Endothelial cell of umbilical vein (primary cell): ENCODE measurements around the gene CSNK1D. TPM values are rescaled to one million over a fixed set of nuclear protein-coding genes. Genes with fewer than 3 reads are reported as not detected.

ENCODE experiments used
- BruUV-seq: library from RNA; stranded (reverse); fragments of 400-500 nt; replicated peaks from 2 replicates; lab custom pipeline; 2021; lab: Mats Ljungman, UMichigan
- CTCF ChIA-PET: fragments of 300-600, 350-600 bp; sonication (Branson Sonifier 250); formaldehyde crosslinking; loops from one replicate; lab custom pipeline; 2021; ENCODE audit warnings: antibody characterized with exemption, inconsistent platforms; lab: Charles Lee
- POLR2A ChIA-PET: fragments of 300-600, 350-600 bp; sonication (Branson Sonifier 250); formaldehyde crosslinking; loops from one replicate; lab custom pipeline; 2021; ENCODE audit warnings: antibody characterized with exemption, inconsistent platforms; lab: Charles Lee
- DNase-seq: peaks from one replicate; pipeline ENCODE4 v3.0.0-alpha.2; 2011; ENCODE audit warnings: low read depth, low spot score
- FAIRE-seq: peaks from 2 replicates; lab custom pipeline; 2011; peaks lifted over from hg19 to GRCh38; lab: Jason Lieb, UNC
- H2AFZ ChIP-seq: 2 replicates; pipeline ENCODE4 v1.6.0; 2012; ENCODE audit warnings: low read depth, low read length, control low read depth, inconsistent platforms
- H3K27ac ChIP-seq: 2 replicates; pipeline ENCODE4 v1.5.1; 2011; ENCODE audit warnings: low read depth, mild to moderate bottlenecking, control low read depth, low read length, moderate library complexity; ENCODE audit not compliant: insufficient read depth
- H3K27me3 ChIP-seq, 2 experiments: 2 replicates each; pipeline versions ENCODE4 v1.6.0 to v1.6.1; 2011; ENCODE audit warnings: low read length in 2 of 2, mixed read lengths in 1 of 2; ENCODE audit not compliant: control insufficient read depth in 2 of 2, insufficient read depth in 2 of 2
- H3K36me3 ChIP-seq, 2 experiments: 2 replicates in 1 of 2; 3 replicates in 1 of 2; pipeline ENCODE4 v1.5.1; 2011; ENCODE audit warnings: low read length in 2 of 2, mild to moderate bottlenecking in 1 of 2, moderate library complexity in 1 of 2; ENCODE audit not compliant: control insufficient read depth in 2 of 2, insufficient read depth in 2 of 2; ENCODE audit errors: extremely low read depth in 1 of 2
- H3K4me1 ChIP-seq: 3 replicates; pipeline ENCODE4 v1.5.1; 2011; ENCODE audit warnings: mild to moderate bottlenecking, low read length; ENCODE audit not compliant: control insufficient read depth, insufficient read depth; ENCODE audit errors: extremely low read depth
- H3K4me2 ChIP-seq: 2 replicates; pipeline ENCODE4 v1.6.1; 2011; ENCODE audit warnings: low read length, control low read depth, mixed read lengths; ENCODE audit not compliant: insufficient read depth
- H3K4me3 ChIP-seq, 3 experiments: fragments of 200-600 bp in 1 of 3; sonication (generic), shearing (Covaris generic) in 1 of 3; replicated peaks in 1 of 3; 2 replicates each; pipeline ENCODE4 v1.5.1; 2011 to 2016; ENCODE audit warnings: control low read depth in 3 of 3, low read length in 3 of 3, mild to moderate bottlenecking in 2 of 3, inconsistent platforms in 1 of 3, low read depth in 1 of 3, moderate library complexity in 1 of 3; ENCODE audit not compliant: insufficient read depth in 1 of 3
- H3K79me2 ChIP-seq: 2 replicates; pipeline ENCODE4 v1.6.0; 2012; ENCODE audit warnings: low read length, inconsistent platforms; ENCODE audit not compliant: control insufficient read depth, insufficient read depth
- H3K9ac ChIP-seq: replicated peaks from 2 replicates; pipeline ENCODE3; 2011; ENCODE audit warnings: low read length, control low read depth; ENCODE audit not compliant: insufficient read depth; ENCODE audit errors: extremely low read depth
- H3K9me1 ChIP-seq: replicated peaks from 3 replicates; pipeline ENCODE4 v1.6.0; 2011; ENCODE audit warnings: mild to moderate bottlenecking, low read length; ENCODE audit not compliant: control insufficient read depth, insufficient read depth; ENCODE audit errors: extremely low read depth
- H3K9me3 ChIP-seq: replicated peaks from 2 replicates; pipeline ENCODE4 v1.5.1; 2012; ENCODE audit warnings: low read length, inconsistent platforms; ENCODE audit not compliant: control insufficient read depth, insufficient read depth
- H4K20me1 ChIP-seq: replicated peaks from 2 replicates; pipeline ENCODE3; 2011; ENCODE audit warnings: mild to moderate bottlenecking, low read length; ENCODE audit not compliant: control insufficient read depth, insufficient read depth; ENCODE audit errors: extremely low read depth
- CTCF ChIP-seq, 2 donors: IDR thresholded peaks; 1 replicate in 1 of 2; 2 replicates in 1 of 2; pipeline ENCODE4 v1.5.1; 2011; ENCODE audit warnings: low read length in 2 of 2, mild to moderate bottlenecking in 2 of 2, moderate library complexity in 2 of 2, control low read depth in 1 of 2, inconsistent platforms in 1 of 2, low read depth in 1 of 2; ENCODE audit not compliant: insufficient read depth in 1 of 2; ENCODE audit errors: extremely low read depth in 1 of 2
- EZH2 ChIP-seq: IDR thresholded peaks from 2 replicates; pipeline ENCODE4 v1.6.1; 2012; ENCODE audit warnings: borderline replicate concordance, low read depth, mild to moderate bottlenecking, moderate library complexity, low read length, inconsistent platforms; ENCODE audit not compliant: severe bottlenecking
- FOS ChIP-seq: IDR thresholded peaks from 2 replicates; pipeline ENCODE4 v1.6.1; 2011; ENCODE audit warnings: mild to moderate bottlenecking, low read length, moderate library complexity, borderline replicate concordance; ENCODE audit not compliant: insufficient read depth
- GATA2 ChIP-seq: IDR thresholded peaks from 2 replicates; pipeline ENCODE4 v1.7.0; 2011; ENCODE audit warnings: low read depth, mild to moderate bottlenecking, moderate library complexity, mixed read lengths, low read length; ENCODE audit not compliant: insufficient read length, insufficient read depth
- JUN ChIP-seq: IDR thresholded peaks from 2 replicates; pipeline ENCODE4 v1.6.1; 2011; ENCODE audit warnings: borderline replicate concordance, low read depth; ENCODE audit not compliant: insufficient read length, insufficient read depth
- MAX ChIP-seq: IDR thresholded peaks from 2 replicates; pipeline ENCODE4 v1.6.1; 2011; ENCODE audit not compliant: insufficient read depth, insufficient read length
- MYC ChIP-seq: IDR thresholded peaks from one replicate; pipeline ENCODE4 v1.6.1; 2011; ENCODE audit warnings: mild to moderate bottlenecking, low read depth, low read length
- POLR2A ChIP-seq: IDR thresholded peaks from 2 replicates; pipeline ENCODE4 v1.6.1; 2012; ENCODE audit warnings: low read depth, mild to moderate bottlenecking, control low read depth, low read length
- POLR2AphosphoS5 ChIP-seq: IDR thresholded peaks from 2 replicates; pipeline ENCODE4 v1.6.1; 2012; ENCODE audit warnings: low read depth, mild to moderate bottlenecking, control low read depth, low read length, moderate library complexity; ENCODE audit not compliant: insufficient read depth
- dilution Hi-C: fragments of 300-500 bp; cut with MboI; formaldehyde crosslinking; loops from one replicate; pipeline ENCODE4 v1.15.0; 2019; ENCODE audit warnings: low sequenced_read_pairs; ENCODE audit not compliant: extremely low pct_ligation_motif_present
- intact Hi-C: fragments of 100-400 bp; cut with micrococcal nuclease; formaldehyde crosslinking; loops from one replicate; pipeline ENCODE4 v1.10.0; 2022
- polyA plus RNA-seq, 4 experiments: library from polyadenylated mRNA; depleted of rRNA in 3 of 4; stranded (reverse) in 3 of 4; unstranded in 1 of 4; fragments of >200 nt; gene quantifications; 2 replicates each; pipeline versions ENCODE4 v1.2.1 to v1.2.3, GENCODE V29; 2011 to 2012; ENCODE audit warnings: missing spikeins in 1 of 4
- total RNA-seq: library from RNA; stranded (reverse); gene quantifications from 2 replicates; pipeline ENCODE4 v1.2.3, GENCODE V29; 2021

The CSNK1D gene
- total and polyA plus RNA-seq, 2 donors (not counting 3 experiments of a cell fraction or from before 2014, with no cell fraction given): 127 to 155 TPM

DNA sequence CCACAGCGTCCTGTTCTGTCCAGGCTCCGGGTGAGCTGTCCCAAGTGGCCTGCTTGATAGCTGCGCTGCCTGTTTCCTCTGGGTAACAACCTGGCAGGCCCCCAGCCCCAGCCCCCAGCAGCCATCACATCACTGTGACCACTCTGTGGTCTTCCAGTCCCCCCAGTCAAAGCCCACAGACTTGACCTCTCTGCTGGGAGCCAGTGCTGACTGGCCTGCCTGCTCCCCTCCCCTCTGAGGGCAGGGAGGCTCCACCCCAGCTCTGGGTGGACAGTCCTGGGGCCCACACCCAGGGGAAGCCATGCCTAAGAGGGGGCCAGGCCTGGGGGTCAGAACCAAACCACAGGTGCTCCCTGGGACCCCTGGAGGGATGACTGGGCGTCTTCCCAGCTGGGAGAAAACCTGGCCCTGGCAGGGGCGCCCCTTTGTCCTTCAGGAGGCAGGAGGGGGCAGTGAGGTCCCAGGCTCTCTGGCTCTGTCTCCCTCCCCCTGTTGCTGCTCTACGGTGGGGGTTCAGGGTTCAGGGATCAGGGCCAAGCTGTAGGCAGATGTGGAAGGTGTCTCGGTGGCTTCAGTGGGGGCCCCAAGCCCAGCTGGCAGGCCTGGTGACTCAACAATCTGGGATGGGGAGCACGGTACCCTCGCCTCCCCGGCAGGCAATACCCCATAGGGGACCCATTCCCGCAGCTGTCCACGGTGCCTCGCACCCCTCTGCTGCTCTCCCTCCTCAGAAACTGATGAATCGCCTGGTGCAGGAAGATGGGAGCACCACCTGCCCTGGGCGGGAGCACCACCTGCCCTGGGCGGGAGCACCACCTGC is 46.5 kb downstream of the CSNK1D start:
- Histone ChIP-seq H3K27ac (no peak overlapping the region), H3K9me3 (no peaks in the 10 kb centered on the region), H3K4me2 (no peak overlapping the region), H3K36me3 (no peaks in the 10 kb centered on the region), H3K4me1 (peaks cover 21% of the 10 kb centered on the region), H4K20me1 (no peaks in the 10 kb centered on the region), H2AFZ (no peak overlapping the region), H3K27me3 (no peaks in the 10 kb centered on the region), H3K9ac (no peak overlapping the region), H3K79me2 (peaks cover 30% of the 10 kb centered on the region), H3K9me1 (no peaks in the 10 kb centered on the region), H3K4me3 (no peak overlapping the region)
- intact Hi-C loops (loop anchor here (5.0 kb wide), 1 partner anchor 130 kb away; the partner anchor contains the start of gene FASN), dilution Hi-C loops (no loop called here)
- POLR2A ChIA-PET: no interaction called here
- no TSS peak for BruUV-seq
- CTCF ChIA-PET: interaction anchor here (2.1 kb wide), 1 partner anchor 21 kb away, joined by 9 read pairs; no protein-coding TSS in a partner anchor
- DNase-seq (no peak), FAIRE-seq (no peak)
- no peak for TF ChIP-seq EZH2
- TF ChIP-seq MAX: no peak
- TF ChIP-seq MYC: no peak
- TF ChIP-seq FOS: no peak
- TF ChIP-seq POLR2A: no peak
- no peak for TF ChIP-seq GATA2
- no peak for TF ChIP-seq CTCF (IDR thresholded peaks at IDR 0.05; ENCODE audit: extremely low read depth in 1 of 2, insufficient read depth in 1 of 2, low read depth in 1 of 2, low read length in 2 of 2)
- TF ChIP-seq JUN: no peak
- TF ChIP-seq POLR2AphosphoS5: no peak
